Tibial nerve (tissue), 4 donors: ENCODE measurements around the gene LMBRD2. TPM values are rescaled to one million over a fixed set of nuclear protein-coding genes. Genes with fewer than 3 reads are reported as not detected.

Source experiments
- DNase-seq, 2 donors: peaks; one replicate each; pipeline ENCODE4 v3.0.0-alpha.2; 2019; ENCODE audit warnings: low spot score in 2 of 2
- H3K27ac ChIP-seq, 4 donors: fragments of 200-600 bp; sonication (generic) in 3 of 4; one replicate each; pipeline ENCODE4 v1.5.1; 2017 to 2019; ENCODE audit warnings: mild to moderate bottlenecking in 1 of 4
- H3K27me3 ChIP-seq, 2 donors: fragments of 200-600 bp; sonication (generic) in 1 of 2; one replicate each; pipeline versions ENCODE4 v1.5.1 to v1.6.0; 2017 to 2019
- H3K36me3 ChIP-seq, 3 donors: fragments of 200-600 bp; sonication (generic); one replicate each; pipeline ENCODE4 v1.5.1; 2018 to 2019
- H3K4me1 ChIP-seq, 4 donors: fragments of 200-600 bp; sonication (generic) in 3 of 4; one replicate each; pipeline ENCODE4 v1.5.1; 2017 to 2019
- H3K4me3 ChIP-seq, 4 donors: fragments of 200-600 bp; sonication (generic) in 3 of 4; one replicate each; pipeline ENCODE4 v1.5.1; 2017 to 2019; ENCODE audit warnings: mild to moderate bottlenecking in 1 of 4, moderate library complexity in 1 of 4
- H3K9me3 ChIP-seq, 4 donors: fragments of 200-600 bp; sonication (generic) in 3 of 4; one replicate each; pipeline ENCODE4 v1.5.1; 2017 to 2019
- EP300 ChIP-seq, 2 donors: sonication (generic); formaldehyde crosslinking; IDR thresholded peaks; one replicate each; pipeline ENCODE4 v1.6.1; 2017; ENCODE audit warnings: antibody characterized with exemption in 2 of 2, mild to moderate bottlenecking in 1 of 2
- POLR2A ChIP-seq, 2 donors: fragments of 450-650 bp; IDR thresholded peaks; one replicate each; pipeline ENCODE4 v1.6.1; 2017; ENCODE audit warnings: antibody characterized with exemption in 2 of 2, mild to moderate bottlenecking in 2 of 2, moderate library complexity in 2 of 2
- WGBS, 2 donors: methylation state at CpG; one replicate each; pipeline ENCODE4 v1.1.5; 2018; 5-methylcytosine and 5-hydroxymethylcytosine counted together
- total RNA-seq, 4 donors: library from RNA; depleted of rRNA; stranded (reverse); fragments of >200 nt; gene quantifications; one replicate each; pipeline ENCODE4 v1.1.0, GENCODE V29; 2016
- TF ChIP-seq, protein P1 (sequence below), 5 experiments: fragments of 200-600 bp in 3 of 5; fragments of 450-650 bp in 2 of 5; sonication (generic) in 3 of 5; IDR thresholded peaks; one replicate each; pipeline ENCODE4 v1.5.1; 2016 to 2019; ENCODE audit warnings: antibody characterized with exemption in 5 of 5, mild to moderate bottlenecking in 3 of 5, moderate library complexity in 2 of 5

Gene LMBRD2
- total RNA-seq, 4 donors from 2014 or later, result 9.0 to 29.7 (median 15.6) TPM

DNA sequence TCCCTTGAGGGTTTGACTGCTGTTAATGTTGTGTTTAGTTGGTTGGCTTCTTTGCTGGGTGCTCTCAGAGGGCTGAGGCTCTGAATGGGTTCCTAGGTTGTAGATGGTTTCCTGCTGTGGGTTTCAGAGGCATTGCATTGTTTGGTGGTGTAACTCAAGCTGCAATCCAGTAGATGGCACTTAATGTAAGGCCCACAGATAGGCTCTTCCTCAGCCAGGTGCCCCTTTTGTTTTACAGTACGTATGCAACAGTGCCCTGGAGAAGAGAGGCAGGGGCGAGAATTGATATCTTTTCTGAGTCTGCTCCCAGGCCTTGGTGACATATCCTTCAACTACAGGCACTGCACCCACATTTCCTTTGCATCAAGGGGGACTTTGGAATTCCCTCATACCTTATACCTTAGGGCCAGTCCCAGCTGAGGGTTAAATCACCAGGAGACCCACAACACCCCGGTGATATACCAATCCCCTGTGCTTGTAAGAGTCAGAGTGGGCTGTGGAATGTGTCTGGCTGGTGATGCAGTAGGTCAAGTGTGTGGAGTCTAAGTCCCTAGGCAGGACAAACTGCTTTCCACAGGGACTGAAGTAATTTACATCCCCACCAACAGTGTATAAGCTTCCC lies 78.0 kb downstream of the LMBRD2 start:
- WGBS, 2 donors, result 43 to 61% methylated on average over 3 of the region's 3 CpGs
- H3K27ac ChIP-seq, result no peak overlapping the region
- H3K36me3 ChIP-seq, result no peaks in the 10 kb centered on the region
- H3K9me3 ChIP-seq, result no peaks in the 10 kb centered on the region
- H3K4me3 ChIP-seq, result no peak overlapping the region
- no peak for TF ChIP-seq EP300 (IDR thresholded peaks at IDR 0.05)
- TF ChIP-seq, protein P1, sequence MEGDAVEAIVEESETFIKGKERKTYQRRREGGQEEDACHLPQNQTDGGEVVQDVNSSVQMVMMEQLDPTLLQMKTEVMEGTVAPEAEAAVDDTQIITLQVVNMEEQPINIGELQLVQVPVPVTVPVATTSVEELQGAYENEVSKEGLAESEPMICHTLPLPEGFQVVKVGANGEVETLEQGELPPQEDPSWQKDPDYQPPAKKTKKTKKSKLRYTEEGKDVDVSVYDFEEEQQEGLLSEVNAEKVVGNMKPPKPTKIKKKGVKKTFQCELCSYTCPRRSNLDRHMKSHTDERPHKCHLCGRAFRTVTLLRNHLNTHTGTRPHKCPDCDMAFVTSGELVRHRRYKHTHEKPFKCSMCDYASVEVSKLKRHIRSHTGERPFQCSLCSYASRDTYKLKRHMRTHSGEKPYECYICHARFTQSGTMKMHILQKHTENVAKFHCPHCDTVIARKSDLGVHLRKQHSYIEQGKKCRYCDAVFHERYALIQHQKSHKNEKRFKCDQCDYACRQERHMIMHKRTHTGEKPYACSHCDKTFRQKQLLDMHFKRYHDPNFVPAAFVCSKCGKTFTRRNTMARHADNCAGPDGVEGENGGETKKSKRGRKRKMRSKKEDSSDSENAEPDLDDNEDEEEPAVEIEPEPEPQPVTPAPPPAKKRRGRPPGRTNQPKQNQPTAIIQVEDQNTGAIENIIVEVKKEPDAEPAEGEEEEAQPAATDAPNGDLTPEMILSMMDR (IDR thresholded peaks at IDR 0.05), result no peak
- no peak for TF ChIP-seq POLR2A (IDR thresholded peaks at IDR 0.05)
- no peak for DNase-seq
- no peaks in the 10 kb centered on the region for H3K27me3 ChIP-seq
- H3K4me1 ChIP-seq, result no peaks in the 10 kb centered on the region

DNA sequence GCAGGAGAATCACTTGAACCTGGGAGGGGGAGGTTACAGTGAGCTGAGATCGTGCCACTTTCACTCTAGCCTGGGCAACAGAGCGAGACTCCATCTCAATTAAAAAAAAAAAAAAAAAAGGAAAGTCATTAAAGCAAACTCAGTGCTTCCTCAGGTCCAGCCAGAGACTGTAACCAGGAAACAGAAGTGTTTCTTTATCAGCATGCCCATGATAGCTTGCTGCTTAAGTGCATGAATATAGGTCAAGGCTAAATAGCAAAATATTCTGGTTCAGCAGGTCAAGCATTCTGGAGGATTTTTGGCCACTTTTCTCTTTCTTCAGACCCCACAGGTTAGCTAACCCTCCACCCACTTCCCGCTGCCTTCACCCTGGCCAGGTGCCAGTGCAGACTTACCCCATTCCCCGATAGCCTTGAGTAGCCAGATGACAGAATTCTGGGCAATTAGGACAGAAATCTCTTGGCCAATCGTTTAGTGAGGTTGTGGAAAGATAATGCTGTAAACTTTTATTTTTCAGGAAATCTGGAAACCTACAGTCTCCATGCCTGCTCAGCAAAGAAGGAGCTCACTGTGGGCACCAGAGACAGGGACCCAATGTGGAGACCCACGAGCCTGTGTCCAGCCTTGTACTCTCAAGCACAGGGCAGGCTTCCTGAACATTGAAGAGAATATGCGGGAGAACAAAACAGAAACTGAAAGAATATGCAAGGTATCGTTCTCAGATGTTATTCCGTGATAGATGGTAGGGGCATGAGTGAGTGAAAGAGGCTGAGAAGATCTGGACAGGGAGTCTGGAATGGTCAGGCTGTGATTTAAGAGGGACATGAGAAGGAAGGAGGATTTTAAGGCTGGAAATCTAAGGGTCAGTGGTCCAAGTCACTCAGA lies 80.8 kb downstream of the LMBRD2 start:
- TF ChIP-seq, protein P1 (IDR thresholded peaks at IDR 0.05), result no peak
- TF ChIP-seq EP300 (IDR thresholded peaks at IDR 0.05) (no peak), POLR2A (IDR thresholded peaks at IDR 0.05) (no peak)
- Histone ChIP-seq H3K36me3 (no peaks in the 10 kb centered on the region), H3K4me1 (peaks cover 0 to 8% (median 3%) of the 10 kb centered on the region in 4 donors), H3K4me3 (peak overlapping the region in 1 of 4 donors; percentile 23), H3K9me3 (no peaks in the 10 kb centered on the region), H3K27ac (no peak overlapping the region), H3K27me3 (peaks cover 0 to 9% of the 10 kb centered on the region in 2 donors)
- DNase-seq, result no peak
- WGBS, 2 donors, result 60 to 61% methylated on average over 9 of the region's 9 CpGs

DNA sequence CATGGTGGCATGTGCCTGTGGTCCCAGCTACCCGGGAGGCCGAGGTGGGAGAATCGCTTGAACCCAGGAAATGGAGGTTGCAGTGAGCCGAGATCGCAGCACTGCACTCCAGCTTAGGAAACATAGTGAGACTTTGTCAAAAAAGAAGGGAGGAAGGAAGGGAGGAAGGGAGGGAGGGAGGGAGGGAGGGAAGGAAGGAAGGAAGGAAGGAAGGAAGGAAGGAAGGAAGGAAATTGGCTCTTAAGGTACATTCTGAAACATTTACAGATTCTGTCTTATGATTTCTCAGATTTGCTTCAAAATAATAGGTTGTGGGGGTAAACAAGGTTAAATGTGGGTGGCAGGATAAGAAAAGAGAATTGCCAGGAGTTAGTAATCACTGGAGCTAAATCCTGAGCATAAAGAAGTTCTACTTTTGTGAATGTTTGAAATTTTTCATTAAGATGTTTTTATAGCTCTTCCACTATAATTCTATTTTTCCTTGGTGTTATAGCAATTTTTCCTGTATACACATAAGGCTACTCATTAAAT lies 82.9 kb downstream of the LMBRD2 start:
- no peak overlapping the region for H3K27ac ChIP-seq
- no peak for DNase-seq
- H3K36me3 ChIP-seq, result no peaks in the 10 kb centered on the region
- H3K27me3 ChIP-seq, result peaks cover 0 to 13% of the 10 kb centered on the region in 2 donors
- peaks cover 0 to 8% (median 3%) of the 10 kb centered on the region in 4 donors for H3K4me1 ChIP-seq
- 88 to 96% methylated on average over 5 of the region's 5 CpGs for WGBS, 2 donors
- H3K9me3 ChIP-seq, result no peaks in the 10 kb centered on the region
- H3K4me3 ChIP-seq, result no peak overlapping the region
- TF ChIP-seq, protein P1 (IDR thresholded peaks at IDR 0.05), result no peak
- TF ChIP-seq EP300 (IDR thresholded peaks at IDR 0.05) (no peak), POLR2A (IDR thresholded peaks at IDR 0.05) (no peak)

DNA sequence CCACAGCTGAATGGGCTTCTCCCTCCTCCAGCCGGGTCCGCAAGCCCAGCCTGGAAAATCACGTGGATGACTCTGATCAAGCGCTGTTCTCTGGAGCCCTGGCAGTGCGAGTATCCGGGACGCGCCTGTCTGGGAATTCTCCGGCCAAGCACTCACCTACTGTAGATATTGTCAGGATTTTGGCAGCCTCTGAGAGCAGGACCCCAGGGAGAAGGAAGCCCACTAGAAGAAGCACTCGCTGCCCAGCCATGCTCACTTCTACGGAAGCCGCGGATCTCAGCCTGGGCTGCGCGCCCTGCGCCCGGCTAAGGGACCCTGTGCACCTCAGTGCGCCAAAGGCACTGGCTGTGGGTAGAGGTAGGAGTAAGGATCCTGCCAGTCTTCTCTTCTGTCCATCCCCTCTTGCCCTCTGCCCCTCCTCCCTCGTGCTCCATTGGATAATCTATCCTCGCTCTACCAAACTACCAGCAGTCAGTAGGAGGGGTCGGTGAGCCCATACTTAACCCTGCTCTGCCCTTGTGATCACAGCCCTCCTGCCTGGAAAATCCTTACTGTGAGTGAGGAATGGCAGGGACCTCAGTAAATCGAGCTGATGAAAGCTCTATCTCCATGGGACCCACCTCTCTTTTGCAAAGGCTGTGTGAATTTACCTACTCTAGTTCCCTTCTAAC lies 85.0 kb downstream of the LMBRD2 start, which contains the start of gene UGT3A2:
TSS of gene UGT3A2 (minus strand) at position 343 of the 671 bp plus-strand sequence. CDS start at position 250, 93 bp downstream.
- 2 to 7% methylated on average over 22 of the region's 22 CpGs for WGBS, 2 donors
- no peak within 1 kb of the TSS for H3K27ac ChIP-seq
- TF ChIP-seq, protein P1 (IDR thresholded peaks at IDR 0.05), result no peak
- no peak for TF ChIP-seq EP300 (IDR thresholded peaks at IDR 0.05)
- no peak for TF ChIP-seq POLR2A (IDR thresholded peaks at IDR 0.05)
- peaks cover 0 to 5% (median 0%) of the 10 kb centered on the region in 4 donors for H3K9me3 ChIP-seq
- H3K4me3 ChIP-seq, result no peak within 1 kb of the TSS
- peaks cover 0 to 8% (median 3%) of the 10 kb centered on the region in 4 donors for H3K4me1 ChIP-seq
- H3K36me3 ChIP-seq, result no peaks in the 10 kb centered on the region
- DNase-seq, result no peak
- peaks cover 0 to 13% of the 10 kb centered on the region in 2 donors for H3K27me3 ChIP-seq
